ENCODE data around the gene DDC.

Gene DDC

GRCh38 chr7:50564640-50565558, at the start of gene DDC:
Gene DDC, minus strand, starts transcription at chr7:50565405. Its CDS starts 21,320 bp downstream, at chr7:50544085.
- DNase-seq (ENCODE audit: low read depth in 3 of 3) = no peak

- no peak for DNase-seq (ENCODE audit: low read depth in 3 of 3)
These were observed 48.3 kb upstream of the DDC start for GRCh38 chr7:50613473-50613872.

- DNase-seq (ENCODE audit: low read depth in 3 of 3) = no peak
These were observed 47.5 kb upstream of the DDC start for GRCh38 chr7:50612704-50613103.

- no peak for DNase-seq (ENCODE audit: low read depth in 3 of 3)
These were observed 45.5 kb upstream of the DDC start for GRCh38 chr7:50610521-50611277.

GRCh38 chr7:50608196-50608906, 43.1 kb upstream of the DDC start:
- no peak for DNase-seq (ENCODE audit: low read depth in 3 of 3)

- DNase-seq (ENCODE audit: low read depth in 3 of 3) = no peak
These were observed 42.4 kb upstream of the DDC start for GRCh38 chr7:50607524-50608125.

- no peak for DNase-seq (ENCODE audit: low read depth in 3 of 3)
These were observed 39.9 kb upstream of the DDC start for GRCh38 chr7:50605059-50605458.

- no peak for DNase-seq (ENCODE audit: low read depth in 3 of 3)
These were observed 38.1 kb upstream of the DDC start for GRCh38 chr7:50603287-50603686.

GRCh38 chr7:50599385-50599784, 34.2 kb upstream of the DDC start:
- DNase-seq (ENCODE audit: low read depth in 3 of 3) = no peak

- DNase-seq (ENCODE audit: low read depth in 3 of 3) = no peak
These were observed 33.5 kb upstream of the DDC start for GRCh38 chr7:50598460-50599343.

GRCh38 chr7:50596484-50596883, 31.3 kb upstream of the DDC start:
- DNase-seq (ENCODE audit: low read depth in 3 of 3) = no peak

GRCh38 chr7:50595491-50596102, 30.4 kb upstream of the DDC start:
- no peak for DNase-seq (ENCODE audit: low read depth in 3 of 3)

- DNase-seq (ENCODE audit: low read depth in 3 of 3) = no peak
These were observed 29.7 kb upstream of the DDC start for GRCh38 chr7:50594734-50595485.

GRCh38 chr7:50594136-50594535, 28.9 kb upstream of the DDC start:
- no peak for DNase-seq (ENCODE audit: low read depth in 3 of 3)

GRCh38 chr7:50592940-50593339, 27.7 kb upstream of the DDC start:
- DNase-seq (ENCODE audit: low read depth in 3 of 3) = no peak

- DNase-seq (ENCODE audit: low read depth in 3 of 3) = no peak
These were observed 26.6 kb upstream of the DDC start for GRCh38 chr7:50591480-50592438.

GRCh38 chr7:50591098-50591479, 25.9 kb upstream of the DDC start:
- no peak for DNase-seq (ENCODE audit: low read depth in 3 of 3)

- no peak for DNase-seq (ENCODE audit: low read depth in 3 of 3)
These were observed 25.3 kb upstream of the DDC start for GRCh38 chr7:50590535-50590934.

- DNase-seq (ENCODE audit: low read depth in 3 of 3) = no peak
These were observed 24.2 kb upstream of the DDC start for GRCh38 chr7:50589364-50589763.

Data from stimulated activated CD4-positive, alpha-beta T cell treated with anti-CD3 and anti-CD28 coated beads, TNF-alpha, amount 100 ng/mL, for 48 hours (primary cell).